Left ventricle myocardium inferior (tissue), 1 donor: ENCODE measurements around the gene KCNB1. TPM values are rescaled to one million over a fixed set of nuclear protein-coding genes. Genes with fewer than 3 reads are reported as not detected.
A peak's percentile ranks its signal among the peaks of the same experiment; 100 is the strongest.

Source experiments
- DNase-seq: peaks from one replicate; pipeline ENCODE4 v3.0.0-alpha.2; 2020
- H3K27ac ChIP-seq: fragments of 200-600 bp; replicated peaks from 2 replicates; pipeline ENCODE4 v1.8.0; 2021
- H3K27me3 ChIP-seq: fragments of 200-600 bp; 2 replicates; pipeline ENCODE4 v1.8.0; 2021; ENCODE audit warnings: low read depth
- H3K36me3 ChIP-seq: fragments of 200-600 bp; 2 replicates; pipeline ENCODE4 v1.8.0; 2021
- H3K4me1 ChIP-seq: fragments of 200-600 bp; 2 replicates; pipeline ENCODE4 v1.8.0; 2021
- H3K4me3 ChIP-seq: fragments of 200-600 bp; 2 replicates; pipeline ENCODE4 v1.8.0; 2021; ENCODE audit warnings: mild to moderate bottlenecking, moderate library complexity
- H3K9me3 ChIP-seq: fragments of 200-600 bp; replicated peaks from 2 replicates; pipeline ENCODE4 v1.8.0; 2021
- intact Hi-C: fragments of 100-400 bp; cut with micrococcal nuclease; formaldehyde crosslinking; loops from one replicate; pipeline ENCODE4 v1.11.0; 2022
- total RNA-seq: library from RNA; stranded (reverse); fragmentation: NEBNext Ultra II Directional; extraction: Animal tissue kit (Norgen Biotek cat#: 25700); gene quantifications from one replicate; pipeline ENCODE4 v1.2.1, GENCODE V29; 2021
- TF ChIP-seq, protein P1 (sequence below): fragments of 200-600 bp; IDR thresholded peaks from 2 replicates; pipeline ENCODE4 v1.8.0; 2021; ENCODE audit warnings: antibody characterized with exemption, mild to moderate bottlenecking, borderline replicate concordance
- donor health status: DM: no; HTN: yes; CAD: no; lungs with severe emphysema.

Gene KCNB1
- total RNA-seq, 1 donor from 2014 or later, result 0.77 TPM

DNA sequence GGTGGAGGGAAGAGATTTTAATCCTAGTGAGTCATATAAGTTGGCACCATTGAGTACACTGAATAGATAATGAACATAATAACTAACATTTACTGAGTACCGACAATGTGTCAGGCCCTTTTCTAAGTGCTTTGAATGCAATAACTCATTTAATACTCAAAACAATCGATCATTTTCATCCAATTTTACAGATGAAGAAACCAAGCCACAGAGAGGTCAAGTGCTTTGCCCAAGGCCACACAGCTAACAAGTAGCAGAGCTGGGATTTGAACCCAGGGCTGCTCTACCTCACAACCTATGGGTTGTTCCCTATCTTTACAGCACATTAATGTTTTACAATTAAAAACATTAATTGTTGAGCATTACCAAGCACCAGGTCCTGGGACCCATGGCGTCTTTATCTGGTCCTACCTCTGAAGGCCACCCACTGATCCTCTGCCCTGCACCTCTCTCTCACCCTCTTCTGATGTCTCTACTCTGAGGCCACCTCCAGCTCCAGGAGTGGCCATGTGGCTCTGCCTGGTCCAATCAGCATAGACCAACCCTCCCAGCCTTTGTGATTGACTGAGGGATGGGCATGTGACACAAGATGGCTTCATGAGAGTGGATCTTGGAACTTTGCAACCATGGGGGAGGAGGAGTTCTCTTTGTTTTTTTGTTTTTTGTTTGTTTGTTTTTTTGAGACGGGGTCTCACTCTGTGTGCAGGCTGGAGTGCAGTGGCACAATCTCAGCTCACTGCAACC lies 83.9 kb downstream of the KCNB1 start:
- Histone ChIP-seq H3K27me3 (peaks cover 17% of the 10 kb centered on the region), H3K4me1 (peaks cover 38% of the 10 kb centered on the region), H3K9me3 (no peaks in the 10 kb centered on the region), H3K27ac (no peak overlapping the region), H3K4me3 (no peak overlapping the region), H3K36me3 (no peaks in the 10 kb centered on the region)
- no peak for DNase-seq
- intact Hi-C loops, result no loop called here
- TF ChIP-seq, protein P1, sequence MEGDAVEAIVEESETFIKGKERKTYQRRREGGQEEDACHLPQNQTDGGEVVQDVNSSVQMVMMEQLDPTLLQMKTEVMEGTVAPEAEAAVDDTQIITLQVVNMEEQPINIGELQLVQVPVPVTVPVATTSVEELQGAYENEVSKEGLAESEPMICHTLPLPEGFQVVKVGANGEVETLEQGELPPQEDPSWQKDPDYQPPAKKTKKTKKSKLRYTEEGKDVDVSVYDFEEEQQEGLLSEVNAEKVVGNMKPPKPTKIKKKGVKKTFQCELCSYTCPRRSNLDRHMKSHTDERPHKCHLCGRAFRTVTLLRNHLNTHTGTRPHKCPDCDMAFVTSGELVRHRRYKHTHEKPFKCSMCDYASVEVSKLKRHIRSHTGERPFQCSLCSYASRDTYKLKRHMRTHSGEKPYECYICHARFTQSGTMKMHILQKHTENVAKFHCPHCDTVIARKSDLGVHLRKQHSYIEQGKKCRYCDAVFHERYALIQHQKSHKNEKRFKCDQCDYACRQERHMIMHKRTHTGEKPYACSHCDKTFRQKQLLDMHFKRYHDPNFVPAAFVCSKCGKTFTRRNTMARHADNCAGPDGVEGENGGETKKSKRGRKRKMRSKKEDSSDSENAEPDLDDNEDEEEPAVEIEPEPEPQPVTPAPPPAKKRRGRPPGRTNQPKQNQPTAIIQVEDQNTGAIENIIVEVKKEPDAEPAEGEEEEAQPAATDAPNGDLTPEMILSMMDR, result no peak

DNA sequence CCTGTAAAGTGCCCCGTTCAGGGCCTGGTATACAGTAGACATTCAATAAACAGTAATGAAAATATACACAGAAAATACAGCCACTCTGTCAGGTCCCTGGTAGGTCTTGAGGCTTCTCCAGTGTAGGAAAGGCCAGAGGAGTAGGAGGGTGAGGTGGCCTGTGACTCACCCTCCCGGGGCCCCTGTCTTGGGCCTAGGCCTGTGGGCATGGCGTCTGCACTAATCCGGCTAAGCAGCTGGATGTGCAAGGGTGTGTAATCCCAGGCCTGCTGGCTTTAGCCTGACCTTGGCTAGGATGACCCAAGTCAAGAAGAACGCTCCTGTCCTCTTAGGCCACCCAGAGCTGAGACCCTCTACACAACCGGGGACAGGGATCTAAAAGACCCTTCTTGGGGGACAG lies 84.9 kb downstream of the KCNB1 start:
- Histone ChIP-seq H3K9me3 (no peaks in the 10 kb centered on the region), H3K4me1 (peaks cover 39% of the 10 kb centered on the region), H3K27ac (no peak overlapping the region), H3K36me3 (no peaks in the 10 kb centered on the region), H3K4me3 (no peak overlapping the region), H3K27me3 (peaks cover 17% of the 10 kb centered on the region)
- DNase-seq, result no peak
- intact Hi-C loops, result no loop called here
- TF ChIP-seq, protein P1, result no peak

DNA sequence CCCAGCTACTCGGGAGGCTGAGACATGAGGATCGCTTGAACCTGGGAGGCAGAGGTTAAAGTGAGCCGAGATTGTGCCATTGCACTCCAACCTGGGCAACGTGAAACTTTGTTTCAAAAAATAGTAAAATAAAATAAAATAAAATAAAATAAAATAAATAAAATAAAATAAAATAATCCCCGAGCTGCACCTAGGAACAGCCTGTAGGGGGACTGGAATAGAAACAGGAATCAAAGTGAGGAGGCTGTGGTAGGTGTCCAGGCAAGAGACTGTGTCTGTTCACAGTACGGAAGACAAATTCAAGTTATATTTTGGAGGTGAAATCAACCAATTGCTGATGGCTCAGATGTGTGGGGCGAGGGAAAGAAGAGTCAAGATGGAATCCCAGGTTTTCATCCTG lies 86.2 kb downstream of the KCNB1 start:
- Histone ChIP-seq H3K36me3 (no peaks in the 10 kb centered on the region), H3K4me1 (peaks cover 41% of the 10 kb centered on the region), H3K27me3 (peaks cover 17% of the 10 kb centered on the region), H3K27ac (no peak overlapping the region), H3K4me3 (no peak overlapping the region), H3K9me3 (no peaks in the 10 kb centered on the region)
- DNase-seq, result no peak
- TF ChIP-seq, protein P1, result no peak
- intact Hi-C loops, result no loop called here

DNA sequence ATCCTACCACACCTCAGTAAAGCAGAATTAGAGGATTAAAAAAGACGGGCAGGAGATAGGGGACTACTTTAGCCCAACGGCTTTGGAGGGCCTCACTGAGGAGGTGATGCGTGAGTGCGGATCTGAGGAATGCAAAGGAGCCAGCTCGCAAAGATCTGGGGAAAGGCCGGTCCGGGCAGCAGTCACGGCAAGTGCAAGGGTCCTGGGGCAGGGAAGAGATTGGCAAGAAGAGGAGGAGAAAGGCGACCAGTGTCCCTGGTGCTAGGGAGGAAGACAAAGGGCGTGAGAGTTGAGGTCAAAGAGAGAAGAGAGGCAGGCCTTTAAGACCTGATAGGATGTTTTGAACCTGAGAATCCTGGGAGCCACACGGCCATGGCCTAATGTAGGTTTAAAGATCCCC lies 86.8 kb downstream of the KCNB1 start:
- DNase-seq, result no peak
- H3K27ac ChIP-seq, result no peak overlapping the region
- H3K36me3 ChIP-seq, result no peaks in the 10 kb centered on the region
- no peak overlapping the region for H3K4me3 ChIP-seq
- TF ChIP-seq, protein P1, result no peak
- peaks cover 17% of the 10 kb centered on the region for H3K27me3 ChIP-seq
- H3K4me1 ChIP-seq, result peaks cover 40% of the 10 kb centered on the region
- no peaks in the 10 kb centered on the region for H3K9me3 ChIP-seq
- intact Hi-C loops, result no loop called here

DNA sequence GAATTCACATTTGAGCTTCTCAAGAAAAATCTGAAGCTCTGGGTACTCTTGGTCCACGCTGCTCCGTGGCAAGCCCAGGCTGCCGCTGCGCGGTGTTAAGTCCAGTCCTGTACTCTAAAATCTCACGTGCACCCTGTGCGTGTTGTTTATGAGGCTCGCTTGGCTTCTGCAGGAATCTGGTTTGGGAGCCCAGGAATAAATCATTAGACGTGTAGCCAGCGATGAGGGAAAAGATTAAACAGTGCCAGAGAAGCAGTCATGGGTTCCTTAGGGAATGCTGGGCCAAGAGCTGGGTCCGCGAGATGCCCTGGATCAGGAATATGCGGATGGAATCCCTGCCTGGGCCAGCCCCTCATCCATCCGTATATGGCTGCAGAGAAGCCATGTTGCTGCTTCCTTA lies 87.3 kb downstream of the KCNB1 start:
- no peaks in the 10 kb centered on the region for H3K36me3 ChIP-seq
- intact Hi-C loops, result no loop called here
- H3K4me3 ChIP-seq, result no peak overlapping the region
- DNase-seq, result no peak
- peaks cover 40% of the 10 kb centered on the region for H3K4me1 ChIP-seq
- H3K9me3 ChIP-seq, result no peaks in the 10 kb centered on the region
- peak overlapping the region; percentile 16 for H3K27ac ChIP-seq
- peaks cover 17% of the 10 kb centered on the region for H3K27me3 ChIP-seq
- TF ChIP-seq, protein P1, result no peak
